Measurements from ENCODE around the gene PLEKHM3. TPM values are rescaled to one million over a fixed set of nuclear protein-coding genes. Genes with fewer than 3 reads are reported as not detected.
A peak's percentile ranks its signal among the peaks of the same experiment; 100 is the strongest.

The PLEKHM3 gene
- total and polyA plus RNA-seq, 4 donors, result 3.0 to 18.3 (median 5.5) TPM

DNA sequence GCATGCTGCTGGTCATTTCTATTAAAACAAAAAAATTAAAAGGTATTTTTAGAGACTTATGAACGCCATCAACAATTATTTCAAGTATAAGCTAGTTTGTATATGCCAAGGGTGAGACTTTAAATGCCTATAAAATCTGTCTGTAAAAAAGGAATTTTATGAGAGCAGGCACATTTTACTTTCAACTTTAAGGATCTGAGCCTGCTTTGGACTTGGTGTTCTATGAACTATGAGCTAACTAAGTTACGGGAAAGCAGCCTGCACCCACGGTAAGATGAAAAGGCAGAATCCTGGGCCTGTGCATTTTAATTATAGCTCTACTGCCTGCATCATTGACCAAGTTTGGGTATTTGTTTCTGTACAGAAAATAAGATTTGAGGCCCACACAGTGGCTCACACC, 95.4 kb downstream of the PLEKHM3 start:
- Histone ChIP-seq H3K9ac (ENCODE audit: low read depth in 1 of 2, low read length in 2 of 2) (peak overlapping the region in 1 of 2 donors; percentile 46), H3K9me3 (ENCODE audit: control insufficient read depth in 4 of 4, low read length in 3 of 4) (no peaks in the 10 kb centered on the region), H3K36me3 (ENCODE audit: control insufficient read depth in 4 of 4, insufficient read depth in 3 of 4, low read depth in 1 of 4, low read length in 3 of 4) (peaks cover 0 to 3% (median under 1%) of the 10 kb centered on the region in 4 donors), H3K4me1 (ENCODE audit: control insufficient read depth in 4 of 4, insufficient read depth in 4 of 4, low read length in 3 of 4) (peaks cover 7 to 22% (median 13%) of the 10 kb centered on the region in 4 donors), H3K27ac (ENCODE audit: low read depth in 1 of 2, low read length in 2 of 2) (peak overlapping the region; percentile 39 to 64), H3K27me3 (ENCODE audit: control insufficient read depth in 4 of 4, insufficient read depth in 4 of 4, low read length in 3 of 4) (no peaks in the 10 kb centered on the region), H3K4me3 (ENCODE audit: low read depth in 1 of 3, low read length in 3 of 3) (no peak overlapping the region)
- TF ChIP-seq RAD21 (IDR thresholded peaks at IDR 0.05) (peak in 1 of 2 donors; percentile 19), HNF4A (conservative IDR thresholded peaks at IDR 0.05) (peak; percentile 67 to 79), HNF4G (IDR thresholded peaks at IDR 0.05) (no peak), SP1 (IDR thresholded peaks at IDR 0.05) (peak; percentile 67), FOXA1 (IDR thresholded peaks at IDR 0.05) (no peak), NR2F2 (IDR thresholded peaks at IDR 0.05) (no peak), EGR1 (IDR thresholded peaks at IDR 0.05; ENCODE audit: low read depth in 2 of 2) (no peak), JUND (IDR thresholded peaks at IDR 0.05) (peak in 1 of 2 donors; percentile 48), TAF1 (conservative IDR thresholded peaks at IDR 0.05) (no peak), GABPA (IDR thresholded peaks at IDR 0.05 in 1 of 2, conservative IDR thresholded peaks at IDR 0.05 in 1 of 2) (no peak), RXRA (IDR thresholded peaks at IDR 0.05) (peak; percentile 31 to 33), YY1 (IDR thresholded peaks at IDR 0.05) (no peak), FOXA2 (IDR thresholded peaks at IDR 0.05) (no peak)
- TF ChIP-seq, protein P1, sequence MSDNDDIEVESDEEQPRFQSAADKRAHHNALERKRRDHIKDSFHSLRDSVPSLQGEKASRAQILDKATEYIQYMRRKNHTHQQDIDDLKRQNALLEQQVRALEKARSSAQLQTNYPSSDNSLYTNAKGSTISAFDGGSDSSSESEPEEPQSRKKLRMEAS (IDR thresholded peaks at IDR 0.05), result no peak
- TF ChIP-seq, protein P2, sequence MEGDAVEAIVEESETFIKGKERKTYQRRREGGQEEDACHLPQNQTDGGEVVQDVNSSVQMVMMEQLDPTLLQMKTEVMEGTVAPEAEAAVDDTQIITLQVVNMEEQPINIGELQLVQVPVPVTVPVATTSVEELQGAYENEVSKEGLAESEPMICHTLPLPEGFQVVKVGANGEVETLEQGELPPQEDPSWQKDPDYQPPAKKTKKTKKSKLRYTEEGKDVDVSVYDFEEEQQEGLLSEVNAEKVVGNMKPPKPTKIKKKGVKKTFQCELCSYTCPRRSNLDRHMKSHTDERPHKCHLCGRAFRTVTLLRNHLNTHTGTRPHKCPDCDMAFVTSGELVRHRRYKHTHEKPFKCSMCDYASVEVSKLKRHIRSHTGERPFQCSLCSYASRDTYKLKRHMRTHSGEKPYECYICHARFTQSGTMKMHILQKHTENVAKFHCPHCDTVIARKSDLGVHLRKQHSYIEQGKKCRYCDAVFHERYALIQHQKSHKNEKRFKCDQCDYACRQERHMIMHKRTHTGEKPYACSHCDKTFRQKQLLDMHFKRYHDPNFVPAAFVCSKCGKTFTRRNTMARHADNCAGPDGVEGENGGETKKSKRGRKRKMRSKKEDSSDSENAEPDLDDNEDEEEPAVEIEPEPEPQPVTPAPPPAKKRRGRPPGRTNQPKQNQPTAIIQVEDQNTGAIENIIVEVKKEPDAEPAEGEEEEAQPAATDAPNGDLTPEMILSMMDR (IDR thresholded peaks at IDR 0.05; ENCODE audit: low read depth, low read length, missing input control), result no peak
- TF ChIP-seq, protein P3, sequence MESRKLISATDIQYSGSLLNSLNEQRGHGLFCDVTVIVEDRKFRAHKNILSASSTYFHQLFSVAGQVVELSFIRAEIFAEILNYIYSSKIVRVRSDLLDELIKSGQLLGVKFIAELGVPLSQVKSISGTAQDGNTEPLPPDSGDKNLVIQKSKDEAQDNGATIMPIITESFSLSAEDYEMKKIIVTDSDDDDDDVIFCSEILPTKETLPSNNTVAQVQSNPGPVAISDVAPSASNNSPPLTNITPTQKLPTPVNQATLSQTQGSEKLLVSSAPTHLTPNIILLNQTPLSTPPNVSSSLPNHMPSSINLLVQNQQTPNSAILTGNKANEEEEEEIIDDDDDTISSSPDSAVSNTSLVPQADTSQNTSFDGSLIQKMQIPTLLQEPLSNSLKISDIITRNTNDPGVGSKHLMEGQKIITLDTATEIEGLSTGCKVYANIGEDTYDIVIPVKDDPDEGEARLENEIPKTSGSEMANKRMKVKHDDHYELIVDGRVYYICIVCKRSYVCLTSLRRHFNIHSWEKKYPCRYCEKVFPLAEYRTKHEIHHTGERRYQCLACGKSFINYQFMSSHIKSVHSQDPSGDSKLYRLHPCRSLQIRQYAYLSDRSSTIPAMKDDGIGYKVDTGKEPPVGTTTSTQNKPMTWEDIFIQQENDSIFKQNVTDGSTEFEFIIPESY (IDR thresholded peaks at IDR 0.05), result no peak
- TF ChIP-seq, protein P4, sequence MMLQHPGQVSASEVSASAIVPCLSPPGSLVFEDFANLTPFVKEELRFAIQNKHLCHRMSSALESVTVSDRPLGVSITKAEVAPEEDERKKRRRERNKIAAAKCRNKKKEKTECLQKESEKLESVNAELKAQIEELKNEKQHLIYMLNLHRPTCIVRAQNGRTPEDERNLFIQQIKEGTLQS (IDR thresholded peaks at IDR 0.05), result no peak
- TF ChIP-seq, protein P5, sequence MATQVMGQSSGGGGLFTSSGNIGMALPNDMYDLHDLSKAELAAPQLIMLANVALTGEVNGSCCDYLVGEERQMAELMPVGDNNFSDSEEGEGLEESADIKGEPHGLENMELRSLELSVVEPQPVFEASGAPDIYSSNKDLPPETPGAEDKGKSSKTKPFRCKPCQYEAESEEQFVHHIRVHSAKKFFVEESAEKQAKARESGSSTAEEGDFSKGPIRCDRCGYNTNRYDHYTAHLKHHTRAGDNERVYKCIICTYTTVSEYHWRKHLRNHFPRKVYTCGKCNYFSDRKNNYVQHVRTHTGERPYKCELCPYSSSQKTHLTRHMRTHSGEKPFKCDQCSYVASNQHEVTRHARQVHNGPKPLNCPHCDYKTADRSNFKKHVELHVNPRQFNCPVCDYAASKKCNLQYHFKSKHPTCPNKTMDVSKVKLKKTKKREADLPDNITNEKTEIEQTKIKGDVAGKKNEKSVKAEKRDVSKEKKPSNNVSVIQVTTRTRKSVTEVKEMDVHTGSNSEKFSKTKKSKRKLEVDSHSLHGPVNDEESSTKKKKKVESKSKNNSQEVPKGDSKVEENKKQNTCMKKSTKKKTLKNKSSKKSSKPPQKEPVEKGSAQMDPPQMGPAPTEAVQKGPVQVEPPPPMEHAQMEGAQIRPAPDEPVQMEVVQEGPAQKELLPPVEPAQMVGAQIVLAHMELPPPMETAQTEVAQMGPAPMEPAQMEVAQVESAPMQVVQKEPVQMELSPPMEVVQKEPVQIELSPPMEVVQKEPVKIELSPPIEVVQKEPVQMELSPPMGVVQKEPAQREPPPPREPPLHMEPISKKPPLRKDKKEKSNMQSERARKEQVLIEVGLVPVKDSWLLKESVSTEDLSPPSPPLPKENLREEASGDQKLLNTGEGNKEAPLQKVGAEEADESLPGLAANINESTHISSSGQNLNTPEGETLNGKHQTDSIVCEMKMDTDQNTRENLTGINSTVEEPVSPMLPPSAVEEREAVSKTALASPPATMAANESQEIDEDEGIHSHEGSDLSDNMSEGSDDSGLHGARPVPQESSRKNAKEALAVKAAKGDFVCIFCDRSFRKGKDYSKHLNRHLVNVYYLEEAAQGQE (IDR thresholded peaks at IDR 0.05), result no peak
- 58% methylated on average over 3 of the region's 3 CpGs for WGBS
- DNase-seq (ENCODE audit: low spot score), result no peak

All from liver (tissue), 9 donors.